Measurements from ENCODE around the gene TRIM4.

Gene TRIM4

GRCh38 chr7:99860281-99861127 lies 58.8 kb downstream of the TRIM4 start:
- TF ChIP-seq POLR2A (IDR thresholded peaks at IDR 0.05; ENCODE audit: extremely low read depth, insufficient read length) (no peak), MAX (IDR thresholded peaks at IDR 0.05; ENCODE audit: low read depth, low read length) (no peak), CTCF (IDR thresholded peaks at IDR 0.05; ENCODE audit: low read depth, low read length) (no peak), MYC (IDR thresholded peaks at IDR 0.05; ENCODE audit: low read depth, low read length) (no peak)
- H3K4me3 ChIP-seq (ENCODE audit: low read depth, low read length): no peak overlapping the region
- no peak for DNase-seq (ENCODE audit: low read depth)

GRCh38 chr7:99855236-99855635 lies 64.1 kb downstream of the TRIM4 start:
- TF ChIP-seq CTCF (IDR thresholded peaks at IDR 0.05; ENCODE audit: low read depth, low read length) (no peak), MAX (IDR thresholded peaks at IDR 0.05; ENCODE audit: low read depth, low read length) (no peak), POLR2A (IDR thresholded peaks at IDR 0.05; ENCODE audit: extremely low read depth, insufficient read length) (no peak), MYC (IDR thresholded peaks at IDR 0.05; ENCODE audit: low read depth, low read length) (no peak)
- H3K4me3 ChIP-seq (ENCODE audit: low read depth, low read length): no peak overlapping the region
- no peak for DNase-seq (ENCODE audit: low read depth)

- no peak for DNase-seq (ENCODE audit: low read depth)
- H3K4me3 ChIP-seq (ENCODE audit: low read depth, low read length): no peak overlapping the region
- TF ChIP-seq MYC (IDR thresholded peaks at IDR 0.05; ENCODE audit: low read depth, low read length) (no peak), MAX (IDR thresholded peaks at IDR 0.05; ENCODE audit: low read depth, low read length) (no peak)
Observed at GRCh38 chr7:99848420-99849216, 70.7 kb downstream of the TRIM4 start.

- DNase-seq (ENCODE audit: low read depth): no peak
- TF ChIP-seq MAX (IDR thresholded peaks at IDR 0.05; ENCODE audit: low read depth, low read length) (no peak), POLR2A (IDR thresholded peaks at IDR 0.05; ENCODE audit: extremely low read depth, insufficient read length) (no peak), MYC (IDR thresholded peaks at IDR 0.05; ENCODE audit: low read depth, low read length) (no peak), CTCF (IDR thresholded peaks at IDR 0.05; ENCODE audit: low read depth, low read length) (no peak)
- H3K4me3 ChIP-seq (ENCODE audit: low read depth, low read length): no peak overlapping the region
Observed at GRCh38 chr7:99844328-99844727, 75.0 kb downstream of the TRIM4 start.

- peak; percentile 11 for DNase-seq (ENCODE audit: low read depth)
- TF ChIP-seq MAX (IDR thresholded peaks at IDR 0.05; ENCODE audit: low read depth, low read length) (no peak), MYC (IDR thresholded peaks at IDR 0.05; ENCODE audit: low read depth, low read length) (no peak), POLR2A (IDR thresholded peaks at IDR 0.05; ENCODE audit: extremely low read depth, insufficient read length) (no peak), CTCF (IDR thresholded peaks at IDR 0.05; ENCODE audit: low read depth, low read length) (no peak)
- H3K4me3 ChIP-seq (ENCODE audit: low read depth, low read length): no peak overlapping the region
Observed at GRCh38 chr7:99843808-99844207, 75.5 kb downstream of the TRIM4 start.

GRCh38 chr7:99842926-99843325 lies 76.4 kb downstream of the TRIM4 start:
- H3K4me3 ChIP-seq (ENCODE audit: low read depth, low read length): no peak overlapping the region
- TF ChIP-seq MYC (IDR thresholded peaks at IDR 0.05; ENCODE audit: low read depth, low read length): no peak
- TF ChIP-seq POLR2A (IDR thresholded peaks at IDR 0.05; ENCODE audit: extremely low read depth, insufficient read length): no peak
- no peak for TF ChIP-seq MAX (IDR thresholded peaks at IDR 0.05; ENCODE audit: low read depth, low read length)
- TF ChIP-seq CTCF (IDR thresholded peaks at IDR 0.05; ENCODE audit: low read depth, low read length): no peak
- no peak for DNase-seq (ENCODE audit: low read depth)
